ENCODE results near the gene CLPSL2.

Gene CLPSL2

DNA sequence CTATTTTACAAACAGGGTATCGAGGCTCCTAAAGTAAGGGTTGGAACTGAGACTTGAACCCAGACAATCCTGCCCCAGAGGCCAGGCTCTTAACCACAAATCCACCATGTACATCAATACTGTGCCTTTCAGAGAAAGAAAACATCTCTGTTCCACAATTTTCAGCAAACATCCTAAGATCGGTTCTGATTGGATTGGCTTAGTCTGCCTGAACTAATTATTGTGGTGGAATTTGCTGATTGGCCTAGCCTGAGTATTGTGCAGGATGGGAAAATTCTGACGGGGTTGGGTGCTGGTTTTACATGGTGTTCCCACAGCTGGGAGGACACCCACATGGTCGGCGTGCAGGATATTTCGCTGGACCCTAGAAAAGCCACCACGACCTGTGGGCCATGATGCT is 4.3 kb downstream of the CLPSL2 start, which contains the start of gene CLPSL1:
TSS of gene CLPSL1 (plus strand) at position 301 of the 400 bp plus-strand sequence. CDS start at position 393, 92 bp downstream.
- no peak within 1 kb of the TSS for H3K27ac ChIP-seq
- TF ChIP-seq, protein P1, sequence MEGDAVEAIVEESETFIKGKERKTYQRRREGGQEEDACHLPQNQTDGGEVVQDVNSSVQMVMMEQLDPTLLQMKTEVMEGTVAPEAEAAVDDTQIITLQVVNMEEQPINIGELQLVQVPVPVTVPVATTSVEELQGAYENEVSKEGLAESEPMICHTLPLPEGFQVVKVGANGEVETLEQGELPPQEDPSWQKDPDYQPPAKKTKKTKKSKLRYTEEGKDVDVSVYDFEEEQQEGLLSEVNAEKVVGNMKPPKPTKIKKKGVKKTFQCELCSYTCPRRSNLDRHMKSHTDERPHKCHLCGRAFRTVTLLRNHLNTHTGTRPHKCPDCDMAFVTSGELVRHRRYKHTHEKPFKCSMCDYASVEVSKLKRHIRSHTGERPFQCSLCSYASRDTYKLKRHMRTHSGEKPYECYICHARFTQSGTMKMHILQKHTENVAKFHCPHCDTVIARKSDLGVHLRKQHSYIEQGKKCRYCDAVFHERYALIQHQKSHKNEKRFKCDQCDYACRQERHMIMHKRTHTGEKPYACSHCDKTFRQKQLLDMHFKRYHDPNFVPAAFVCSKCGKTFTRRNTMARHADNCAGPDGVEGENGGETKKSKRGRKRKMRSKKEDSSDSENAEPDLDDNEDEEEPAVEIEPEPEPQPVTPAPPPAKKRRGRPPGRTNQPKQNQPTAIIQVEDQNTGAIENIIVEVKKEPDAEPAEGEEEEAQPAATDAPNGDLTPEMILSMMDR (conservative IDR thresholded peaks at IDR 0.05) = no peak

DNA sequence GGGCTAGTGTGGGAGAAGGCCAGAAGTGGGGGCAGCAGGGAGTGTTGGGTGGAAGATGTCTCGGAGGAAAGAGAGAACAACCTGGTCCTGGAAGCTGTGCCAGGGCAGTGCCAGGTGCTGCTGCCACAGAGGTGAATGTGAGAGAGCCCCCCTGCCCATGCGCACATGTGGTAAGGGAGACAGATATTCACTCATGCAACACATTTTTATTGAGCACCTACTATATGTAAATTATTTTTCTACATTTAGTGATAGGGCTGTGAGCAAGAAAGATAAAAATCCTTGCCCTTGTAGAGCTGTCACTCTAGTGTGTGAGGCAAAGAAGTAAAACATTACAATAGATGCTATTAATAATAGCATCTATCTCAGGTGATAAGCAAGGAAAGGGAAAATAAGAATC is 4.9 kb downstream of the CLPSL2 start:
- TF ChIP-seq, protein P1 (conservative IDR thresholded peaks at IDR 0.05) = no peak
- no peak overlapping the region for H3K27ac ChIP-seq

DNA sequence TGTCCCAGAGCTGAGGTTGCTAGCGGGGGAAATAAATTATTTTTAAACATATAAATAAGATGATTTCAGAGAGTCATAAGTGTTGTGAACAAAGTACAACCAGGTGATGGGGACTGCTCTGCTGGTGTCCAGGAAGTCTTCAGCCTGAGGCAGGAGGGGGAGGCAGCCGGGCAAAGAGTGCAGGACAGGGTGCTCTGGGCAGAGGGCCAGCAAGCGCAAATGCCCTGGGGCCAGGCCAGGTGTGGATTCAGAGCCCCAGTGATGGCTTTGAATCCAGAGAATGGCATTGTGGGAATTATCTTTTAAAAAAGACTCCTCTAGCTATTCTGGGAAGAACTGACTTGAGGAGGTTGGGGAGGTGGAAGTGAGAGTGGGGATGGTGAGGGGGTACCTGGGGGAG is 6.0 kb downstream of the CLPSL2 start:
- TF ChIP-seq, protein P1 (conservative IDR thresholded peaks at IDR 0.05) = no peak
- no peak overlapping the region for H3K27ac ChIP-seq

DNA sequence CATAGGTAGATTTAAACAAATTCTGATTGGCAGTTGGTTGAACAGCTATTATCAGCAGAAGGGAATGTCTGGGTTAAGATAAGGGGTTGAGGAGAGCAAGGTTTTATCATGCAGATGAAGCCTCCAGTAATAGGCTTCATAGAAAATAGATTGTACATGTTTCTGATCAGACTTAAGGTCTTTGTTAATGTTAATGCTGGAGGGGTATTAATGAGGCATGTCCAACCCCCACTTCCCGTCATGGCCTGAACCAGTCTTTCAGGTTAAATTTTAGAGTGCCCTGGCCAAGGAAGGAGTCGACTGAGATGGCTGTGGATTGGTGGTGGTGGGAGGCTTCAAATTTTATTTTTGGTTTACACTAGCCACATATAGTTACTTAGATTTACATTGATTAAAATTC is 7.8 kb downstream of the CLPSL2 start:
- TF ChIP-seq, protein P1 (conservative IDR thresholded peaks at IDR 0.05) = no peak
- no peak overlapping the region for H3K27ac ChIP-seq

DNA sequence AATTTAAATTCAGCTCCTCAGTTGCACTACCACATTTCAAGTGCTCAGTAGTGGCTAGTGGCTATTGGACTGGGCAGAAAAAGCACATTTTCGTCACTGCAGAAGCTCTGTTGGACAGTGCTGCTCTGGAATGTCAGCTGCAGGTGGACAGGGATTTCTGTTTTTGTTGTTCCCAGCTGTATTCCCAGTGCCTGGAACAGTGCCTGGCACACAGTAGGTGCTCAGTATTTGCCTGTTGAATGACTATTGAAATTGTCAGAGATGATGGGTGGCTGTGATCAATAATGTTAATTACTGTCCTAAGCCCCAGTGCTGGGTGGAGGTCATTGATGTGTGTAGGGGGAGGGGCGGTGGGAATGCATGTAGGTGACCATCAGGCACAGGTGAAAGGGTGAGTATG is 9.9 kb downstream of the CLPSL2 start:
- no peak overlapping the region for H3K27ac ChIP-seq
- TF ChIP-seq, protein P1 (conservative IDR thresholded peaks at IDR 0.05) = no peak

DNA sequence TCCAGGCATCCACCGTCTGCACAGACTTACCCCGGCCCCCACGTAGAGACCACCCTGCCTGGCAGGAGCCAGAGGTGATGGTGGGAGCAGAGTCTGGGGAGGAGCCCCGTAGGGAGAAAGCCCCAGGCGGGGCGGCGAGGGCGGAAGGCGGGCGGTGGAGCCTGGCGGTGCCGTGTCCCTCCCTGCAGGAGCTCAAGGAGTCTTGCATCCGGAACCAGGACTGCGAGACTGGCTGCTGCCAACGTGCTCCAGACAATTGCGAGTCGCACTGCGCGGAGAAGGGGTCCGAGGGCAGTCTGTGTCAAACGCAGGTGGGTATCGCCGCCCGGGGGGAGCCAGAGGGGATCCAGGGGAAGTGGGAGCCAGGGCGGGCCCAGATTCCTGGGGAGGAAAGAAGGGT is 10.4 kb downstream of the CLPSL2 start:
- no peak overlapping the region for H3K27ac ChIP-seq
- TF ChIP-seq, protein P1 (conservative IDR thresholded peaks at IDR 0.05) = no peak

DNA sequence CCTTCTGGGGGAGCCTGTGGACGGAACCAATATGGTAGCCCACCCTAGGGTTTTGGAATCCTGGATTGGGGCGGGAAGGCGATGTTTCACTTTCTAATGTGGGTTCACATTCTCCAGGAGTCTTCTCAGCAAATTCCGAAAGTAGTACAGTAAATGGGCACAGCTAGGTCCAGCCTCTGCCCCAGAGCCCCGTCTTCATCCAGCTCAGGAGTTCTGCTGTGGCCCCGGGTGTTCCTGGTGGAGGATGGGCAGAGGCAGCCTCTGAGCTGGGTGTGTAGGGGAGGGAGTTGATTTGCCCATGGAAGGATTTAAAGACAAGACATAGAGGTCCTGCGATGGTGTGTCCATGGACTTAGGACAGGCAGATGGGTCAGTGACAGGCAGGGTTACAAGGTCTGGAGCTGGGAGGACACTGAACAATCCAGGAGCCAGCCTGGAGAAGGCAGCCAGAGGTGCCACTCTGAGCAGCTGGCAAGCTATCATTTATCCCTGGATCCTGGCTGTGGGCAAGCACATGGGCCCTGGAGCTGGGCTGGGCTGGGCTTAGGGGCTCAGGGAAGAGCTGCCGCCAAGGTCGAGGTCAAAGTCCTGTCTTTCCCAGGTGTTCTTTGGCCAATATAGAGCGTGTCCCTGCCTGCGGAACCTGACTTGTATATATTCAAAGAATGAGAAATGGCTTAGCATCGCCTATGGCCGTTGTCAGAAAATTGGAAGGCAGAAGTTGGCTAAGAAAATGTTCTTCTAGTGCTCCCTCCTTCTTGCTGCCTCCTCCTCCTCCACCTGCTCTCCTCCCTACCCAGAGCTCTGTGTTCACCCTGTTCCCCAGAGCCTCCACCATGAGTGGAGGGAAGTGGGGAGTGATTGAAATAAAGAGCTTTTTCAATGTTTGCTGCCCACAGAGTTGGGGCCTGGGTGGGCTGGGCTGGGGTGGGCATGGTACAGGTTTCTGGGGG is 11.1 kb downstream of the CLPSL2 start:
- H3K27ac ChIP-seq = no peak overlapping the region
- TF ChIP-seq, protein P1 (conservative IDR thresholded peaks at IDR 0.05) = no peak

Data from VCaP (cell line).